H1 (cell line): ENCODE data around the gene NAMPT. TPM values are rescaled to one million over a fixed set of nuclear protein-coding genes. Genes with fewer than 3 reads are reported as not detected.

ENCODE experiments used
- CHD7 ChIP-seq: fragments of 300-600 bp; sonication (generic); IDR thresholded peaks from 2 replicates; pipeline ENCODE4 v1.7.1; 2012; ENCODE audit warnings: low read length, moderate library complexity, mild to moderate bottlenecking, inconsistent platforms; ENCODE audit not compliant: insufficient replicate concordance
- JUND ChIP-seq: IDR thresholded peaks from 2 replicates; pipeline ENCODE4 v1.6.1; 2011; ENCODE audit warnings: mild to moderate bottlenecking, improper control_type of control experiment, low read length
- SIX5 ChIP-seq: IDR thresholded peaks from 2 replicates; pipeline ENCODE4 v1.6.1; 2011; ENCODE audit warnings: mild to moderate bottlenecking, low read depth, low read length
- polyA plus RNA-seq, 7 experiments: library from polyadenylated mRNA; depleted of rRNA in 3 of 7; stranded (reverse) in 5 of 7; unstranded in 2 of 7; fragments of >200 nt in 5 of 7; fragments of 200-250 nt in 2 of 7; gene quantifications; 1 replicate in 5 of 7; 2 replicates in 1 of 7; 4 replicates in 1 of 7; pipeline versions ENCODE4 v1.2.1 to v1.2.3, GENCODE V29; 2011 to 2013; ENCODE audit warnings: missing spikeins in 2 of 7, mixed read lengths in 2 of 7
- total RNA-seq: library from RNA; stranded (reverse); fragmentation: NEBNext Ultra II Directional; extraction: Animal tissue kit (Norgen Biotek cat#: 25700); gene quantifications from 2 replicates; pipeline ENCODE4 v1.2.1, GENCODE V29; 2021

NAMPT gene
- total and polyA plus RNA-seq, 2 of the 8 experiments (the other 6 are each of a cell fraction or from before 2014, with no cell fraction given) = 15.4 to 95.9 TPM

GRCh38 chr7:106314875-106315274, 30.1 kb upstream of the NAMPT start (continued):
- TF ChIP-seq CHD7 (no peak), SIX5 (no peak), JUND (no peak)
